K562 (cell line): ENCODE data around the gene EIF4G2. TPM values are rescaled to one million over a fixed set of nuclear protein-coding genes. Genes with fewer than 3 reads are reported as not detected.
A peak's percentile ranks its signal among the peaks of the same experiment; 100 is the strongest.

Experiments
- ATAC-seq: fragments of 200-7000 bp; cut with Tn5 transposase; 3 replicates; pipeline ENCODE4 v1.9.1; 2020; ENCODE audit warnings: moderate library complexity
- BruUV-seq: library from RNA; stranded (reverse); fragments of 400-500 nt; replicated peaks from 2 replicates; lab custom pipeline; 2021; lab: Mats Ljungman, UMichigan
- CTCF ChIA-PET: fragments of 300-600 bp; formaldehyde crosslinking; extraction: SDS; loops from one replicate; lab custom pipeline; 2021; ENCODE audit warnings: low intra/inter-chr PET ratio; lab: Yijun Ruan, JAX
- POLR2A ChIA-PET: fragments of 300-600, 350-650 bp; sonication (Branson Sonifier 250); formaldehyde crosslinking; extraction: SDS; loops from one replicate; lab custom pipeline; 2021; ENCODE audit warnings: antibody characterized with exemption, inconsistent platforms; lab: Yijun Ruan, JAX
- DNase-seq, 4 experiments: peaks; one replicate each; pipeline versions ENCODE4 v3.0.0 to v3.0.0-alpha.2; 2011 to 2018; ENCODE audit warnings: low spot score in 3 of 4, mixed read lengths in 3 of 4; ENCODE audit errors: extremely low read depth in 1 of 4
- FAIRE-seq: peaks from 2 replicates; lab custom pipeline; 2011; peaks lifted over from hg19 to GRCh38; lab: Jason Lieb, UNC
- H2AFZ ChIP-seq: 2 replicates; pipeline ENCODE4 v1.6.0; 2011; ENCODE audit warnings: low read depth, low read length, control low read depth, inconsistent platforms
- H3K27ac ChIP-seq: fragments of 200-600 bp; 3 replicates; pipeline ENCODE4 v1.8.0; 2011; ENCODE audit warnings: low read depth, mild to moderate bottlenecking, control low read depth, inconsistent platforms, low read length, moderate library complexity, mixed read lengths; ENCODE audit errors: extremely low read depth
- H3K27me3 ChIP-seq, 2 experiments: fragments of 300-600 bp in 1 of 2; 2 replicates in 1 of 2; 3 replicates in 1 of 2; pipeline versions ENCODE4 v1.6.0 to v1.8.0; 2011; ENCODE audit warnings: inconsistent platforms in 2 of 2, low read length in 2 of 2, mild to moderate bottlenecking in 1 of 2, mixed read lengths in 1 of 2, moderate library complexity in 1 of 2; ENCODE audit not compliant: control insufficient read depth in 2 of 2, insufficient read depth in 2 of 2
- H3K36me3 ChIP-seq: fragments of 300-600 bp; 3 replicates; pipeline ENCODE4 v1.8.0; 2011; ENCODE audit warnings: mild to moderate bottlenecking, low read length, inconsistent platforms; ENCODE audit not compliant: control insufficient read depth, insufficient read depth
- H3K4me1 ChIP-seq, 2 experiments: fragments of 200-600 bp in 1 of 2; replicated peaks in 1 of 2; 2 replicates in 1 of 2; 3 replicates in 1 of 2; pipeline versions ENCODE4 v1.5.1 to v1.8.0; 2011; ENCODE audit warnings: inconsistent platforms in 2 of 2, low read length in 2 of 2, mild to moderate bottlenecking in 1 of 2, mixed read lengths in 1 of 2, moderate library complexity in 1 of 2; ENCODE audit not compliant: control insufficient read depth in 2 of 2, insufficient read depth in 2 of 2
- H3K4me2 ChIP-seq: 2 replicates; pipeline ENCODE4 v1.6.1; 2011; ENCODE audit warnings: low read length, control low read depth, inconsistent platforms, mixed read lengths; ENCODE audit not compliant: insufficient read depth
- H3K4me3 ChIP-seq: fragments of 200-600 bp; sonication (generic), shearing (Covaris generic); 2 replicates; pipeline ENCODE4 v1.5.1; 2016; ENCODE audit warnings: control low read depth, inconsistent platforms
- H3K79me2 ChIP-seq: fragments of 200-600 bp; 3 replicates; pipeline ENCODE4 v1.8.0; 2011; ENCODE audit warnings: low read length, inconsistent platforms; ENCODE audit not compliant: control insufficient read depth, insufficient read depth
- H3K9ac ChIP-seq, 2 experiments: 2 replicates each; pipeline versions ENCODE4 v1.6.0 to v1.6.1; 2011; ENCODE audit warnings: low read depth in 2 of 2, low read length in 2 of 2, control low read depth in 1 of 2, inconsistent platforms in 1 of 2, mild to moderate bottlenecking in 1 of 2, mixed read lengths in 1 of 2; ENCODE audit not compliant: insufficient read depth in 1 of 2
- H3K9me1 ChIP-seq: one replicate; pipeline ENCODE4 v1.6.0; 2011; ENCODE audit warnings: inconsistent platforms, mild to moderate bottlenecking, low read length, moderate library complexity; ENCODE audit not compliant: control insufficient read depth, insufficient read depth
- H3K9me3 ChIP-seq: replicated peaks from 2 replicates; pipeline ENCODE4 v1.5.1; 2011; ENCODE audit warnings: low read depth, low read length, inconsistent platforms; ENCODE audit not compliant: control insufficient read depth, insufficient read depth
- H4K20me1 ChIP-seq: replicated peaks from 2 replicates; pipeline ENCODE4 v1.6.1; 2011; ENCODE audit warnings: low read length, inconsistent platforms, mixed read lengths; ENCODE audit not compliant: control insufficient read depth, insufficient read depth
- CREM ChIP-seq: IDR thresholded peaks from 2 replicates; pipeline ENCODE4 v1.6.1; 2014; ENCODE audit warnings: antibody characterized with exemption, low read depth
- EWSR1 ChIP-seq: fragments of 450-650 bp; IDR thresholded peaks from 2 replicates; pipeline ENCODE4 v1.6.1; 2018; ENCODE audit warnings: borderline replicate concordance, mild to moderate bottlenecking, low read depth, moderate library complexity; ENCODE audit not compliant: partially characterized antibody
- GTF2F1 ChIP-seq: IDR thresholded peaks from 2 replicates; pipeline ENCODE4 v1.6.1; 2011; ENCODE audit warnings: low read depth, low read length, improper control_type of control experiment
- ILF3 ChIP-seq: fragments of 450-650 bp; IDR thresholded peaks from 2 replicates; pipeline ENCODE4 v1.6.1; 2018; ENCODE audit warnings: antibody characterized with exemption, mild to moderate bottlenecking, moderate library complexity, borderline replicate concordance
- MCM5 ChIP-seq: fragments of 450-650 bp; IDR thresholded peaks from 2 replicates; pipeline ENCODE4 v1.6.1; 2016; ENCODE audit warnings: low read depth
- MYNN ChIP-seq, 2 experiments: sonication (generic); formaldehyde crosslinking in 1 of 2; IDR thresholded peaks; 2 replicates each; pipeline versions ENCODE4 v1.5.0 to v1.6.1; 2016 to 2020; ENCODE audit warnings: antibody characterized with exemption in 1 of 2, missing genetic modification reagents in 1 of 2
- NRF1 ChIP-seq, 2 experiments: fragments of 450-650 bp; IDR thresholded peaks in 1 of 2; conservative IDR thresholded peaks in 1 of 2; 2 replicates each; pipeline ENCODE4 v1.6.1; 2014; ENCODE audit warnings: mild to moderate bottlenecking in 2 of 2
- NUFIP1 ChIP-seq: fragments of 450-650 bp; IDR thresholded peaks from 2 replicates; pipeline ENCODE4 v1.6.1; 2018; ENCODE audit not compliant: partially characterized antibody
- PHB ChIP-seq: fragments of 250-450 bp; sonication (Bioruptor Pico); IDR thresholded peaks from 2 replicates; pipeline ENCODE4 v1.5.0; 2021
- POLR2A ChIP-seq: fragments of 450-650 bp; conservative IDR thresholded peaks from 2 replicates; pipeline ENCODE4 v1.6.1; 2016
- RBFOX2 ChIP-seq: fragments of 200-400 bp; formaldehyde crosslinking; IDR thresholded peaks from 2 replicates; pipeline ENCODE4 v1.6.1; 2017; ENCODE audit warnings: low read depth, mild to moderate bottlenecking, low read length, moderate library complexity
- SIX5 ChIP-seq, 2 experiments: IDR thresholded peaks; 2 replicates each; pipeline ENCODE4 v1.6.1; 2011; ENCODE audit warnings: low read length in 2 of 2, borderline replicate concordance in 1 of 2, low read depth in 1 of 2, mild to moderate bottlenecking in 1 of 2, moderate library complexity in 1 of 2; ENCODE audit not compliant: insufficient read depth in 1 of 2
- SUPT5H ChIP-seq: fragments of 450-650 bp; IDR thresholded peaks from 2 replicates; pipeline ENCODE4 v1.6.1; 2016
- WGBS: fragments of 100-300 bp; shearing (Covaris generic); methylation state at CpG from one replicate; pipeline ENCODE4 v1.1.6; 2016; ENCODE audit warnings: low coverage, mixed read lengths; ENCODE audit not compliant: insufficient coverage; ENCODE audit errors: missing lambda C conversion rate; 5-methylcytosine and 5-hydroxymethylcytosine counted together
- in situ Hi-C: fragments of 300-500 bp; cut with MboI; formaldehyde crosslinking; loops from 4 replicates; pipeline ENCODE4 v1.15.0; 2018; ENCODE audit warnings: inconsistent platforms, mixed read lengths
- intact Hi-C: fragments of 100-400 bp; cut with micrococcal nuclease; formaldehyde crosslinking; loops from 2 replicates; pipeline ENCODE4 v1.14.2; 2022
- polyA plus RNA-seq, 8 experiments: library from polyadenylated mRNA; depleted of rRNA in 4 of 8; stranded (reverse) in 5 of 8; unstranded in 3 of 8; fragments of >200 nt; fragmentation: Nextera tagmentation in 2 of 8; fragmentation: Illumina TruSeq in 1 of 8; extraction: Ambion mirVana in 2 of 8; extraction: Trizol in 1 of 8; gene quantifications; 2 replicates each; pipeline versions ENCODE4 v1.2.1 to v1.2.3, GENCODE V29; 2011 to 2014; ENCODE audit warnings: inconsistent platforms in 1 of 8, missing spikeins in 1 of 8
- total RNA-seq, 7 experiments: library from RNA; depleted of rRNA in 6 of 7; stranded (reverse); fragments of >200 nt in 6 of 7; fragmentation: Illumina TruSeq in 2 of 7; extraction: Trizol in 2 of 7; gene quantifications; 2 replicates each; pipeline versions ENCODE4 v1.2.1 to v1.2.3, GENCODE V29; 2011 to 2021; ENCODE audit warnings: low replicate concordance in 1 of 7
- TF ChIP-seq, protein P1 (sequence below): fragments of 450-650 bp; IDR thresholded peaks from 2 replicates; pipeline ENCODE4 v1.7.1; 2018; ENCODE audit warnings: mild to moderate bottlenecking, low read depth; ENCODE audit not compliant: partially characterized antibody

EIF4G2 gene
- total and polyA plus RNA-seq, 9 of the 15 experiments (the other 6 are each of a cell fraction or from before 2014, with no cell fraction given) = 206 to 790 (median 646) TPM

GRCh38 chr11:10797001-10797400, 11.7 kb downstream of the EIF4G2 start:
- ChIA-PET CTCF (no interaction called here), POLR2A (interaction anchor here (0.6 to 5.6 kb wide), 8 partner anchors 7 to 231 kb away, joined by 3 to 105 read pairs (median 6); partner anchors contain the start of gene EIF4G2)
- Histone ChIP-seq H3K9me3 (no peaks in the 10 kb centered on the region), H3K4me3 (no peak overlapping the region), H2AFZ (no peak overlapping the region), H3K79me2 (no peaks in the 10 kb centered on the region), H4K20me1 (peaks cover 15% of the 10 kb centered on the region; the same call in 1 of the 2 replicates), H3K4me2 (no peak overlapping the region), H3K9me1 (no peaks in the 10 kb centered on the region), H3K4me1 (peaks cover 8 to 9% of the 10 kb centered on the region in 2 experiments; a peak in 4 of 5 replicates), H3K9ac (no peak overlapping the region), H3K27ac (no peak overlapping the region), H3K36me3 (peaks cover 64% of the 10 kb centered on the region), H3K27me3 (0 out of 5 replicates have a peak, but pooled peaks cover 0 to 3% of the 10 kb centered on the region in 2 experiments)
- DNase-seq (no peak), ATAC-seq (no peak), FAIRE-seq (no peak)
- WGBS = 96% methylated on average over 2 of the region's 2 CpGs
- peak; percentile 6; the same call in 1 of the 2 replicates for TF ChIP-seq RBFOX2
- no peak for TF ChIP-seq MCM5
- intact Hi-C loops (loop anchor here (10.0 kb wide), 2 partner anchors 468 to 988 kb away; no protein-coding TSS in a partner anchor), in situ Hi-C loops (loop anchor here (25.0 kb wide), 1 partner anchor 465 kb away; no protein-coding TSS in a partner anchor)
- no TSS peak for BruUV-seq

DNA sequence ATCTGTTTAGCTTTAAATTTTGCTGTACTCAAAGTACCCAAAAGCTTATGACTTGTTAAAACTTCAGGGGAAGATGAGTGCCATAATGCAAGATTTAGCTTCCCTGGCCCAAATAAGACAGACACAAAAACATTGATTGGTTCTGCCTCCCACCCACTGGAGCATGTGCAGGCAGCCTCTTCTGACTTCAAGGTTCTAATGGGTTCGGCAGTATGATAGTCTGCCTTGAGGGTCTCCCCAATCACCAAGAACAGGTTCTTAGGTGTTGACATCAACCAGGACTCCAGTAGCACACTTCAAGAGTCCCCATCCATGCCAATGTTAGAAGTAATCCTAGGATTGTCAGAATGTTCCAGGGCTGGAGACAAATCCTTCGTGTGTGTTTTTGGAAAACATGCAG, 12.5 kb downstream of the EIF4G2 start:
- ATAC-seq = peak; percentile 36
- no peak overlapping the region for H3K4me2 ChIP-seq
- no peak for FAIRE-seq
- H3K9ac ChIP-seq = no peak overlapping the region
- H3K27me3 ChIP-seq = peaks cover 0 to 8% of the 10 kb centered on the region in 2 experiments; a peak in 2 of 5 replicates
- intact Hi-C loops (loop anchor here (10.0 kb wide), 2 partner anchors 469 to 989 kb away; no protein-coding TSS in a partner anchor), in situ Hi-C loops (loop anchor here (25.0 kb wide), 1 partner anchor 466 kb away; no protein-coding TSS in a partner anchor)
- no peaks in the 10 kb centered on the region for H3K9me1 ChIP-seq
- H2AFZ ChIP-seq = no peak overlapping the region
- H3K4me3 ChIP-seq = no peak overlapping the region
- no peaks in the 10 kb centered on the region for H3K79me2 ChIP-seq
- no peaks in the 10 kb centered on the region for H3K9me3 ChIP-seq
- ChIA-PET CTCF (no interaction called here), POLR2A (interaction anchor here (0.7 to 5.6 kb wide), 11 partner anchors 8 to 231 kb away, joined by 3 to 105 read pairs (median 6); partner anchors contain the start of genes EIF4G2 and ZBED5)
- H3K4me1 ChIP-seq = peaks cover 8 to 9% of the 10 kb centered on the region in 2 experiments; a peak in 4 of 5 replicates
- no peak overlapping the region for H3K27ac ChIP-seq
- H4K20me1 ChIP-seq = peaks cover 15% of the 10 kb centered on the region; the same call in 1 of the 2 replicates
- H3K36me3 ChIP-seq = peaks cover 56% of the 10 kb centered on the region
- no peak for DNase-seq
- no TSS peak for BruUV-seq
- 61% methylated on average over 2 of the region's 2 CpGs for WGBS
- TF ChIP-seq SIX5 (IDR thresholded peaks at IDR 0.05; ENCODE audit: borderline replicate concordance in 1 of 2, insufficient read depth in 1 of 2, low read depth in 1 of 2, low read length in 2 of 2) = no peak
- TF ChIP-seq NRF1 (conservative IDR thresholded peaks at IDR 0.05 in 1 of 2, IDR thresholded peaks at IDR 0.05 in 1 of 2) = peak in 1 of 2 experiments; percentile 57; a peak in 3 of 4 replicates
- peak; percentile 47 for TF ChIP-seq EWSR1
- no peak for TF ChIP-seq NUFIP1
- TF ChIP-seq, protein P1, sequence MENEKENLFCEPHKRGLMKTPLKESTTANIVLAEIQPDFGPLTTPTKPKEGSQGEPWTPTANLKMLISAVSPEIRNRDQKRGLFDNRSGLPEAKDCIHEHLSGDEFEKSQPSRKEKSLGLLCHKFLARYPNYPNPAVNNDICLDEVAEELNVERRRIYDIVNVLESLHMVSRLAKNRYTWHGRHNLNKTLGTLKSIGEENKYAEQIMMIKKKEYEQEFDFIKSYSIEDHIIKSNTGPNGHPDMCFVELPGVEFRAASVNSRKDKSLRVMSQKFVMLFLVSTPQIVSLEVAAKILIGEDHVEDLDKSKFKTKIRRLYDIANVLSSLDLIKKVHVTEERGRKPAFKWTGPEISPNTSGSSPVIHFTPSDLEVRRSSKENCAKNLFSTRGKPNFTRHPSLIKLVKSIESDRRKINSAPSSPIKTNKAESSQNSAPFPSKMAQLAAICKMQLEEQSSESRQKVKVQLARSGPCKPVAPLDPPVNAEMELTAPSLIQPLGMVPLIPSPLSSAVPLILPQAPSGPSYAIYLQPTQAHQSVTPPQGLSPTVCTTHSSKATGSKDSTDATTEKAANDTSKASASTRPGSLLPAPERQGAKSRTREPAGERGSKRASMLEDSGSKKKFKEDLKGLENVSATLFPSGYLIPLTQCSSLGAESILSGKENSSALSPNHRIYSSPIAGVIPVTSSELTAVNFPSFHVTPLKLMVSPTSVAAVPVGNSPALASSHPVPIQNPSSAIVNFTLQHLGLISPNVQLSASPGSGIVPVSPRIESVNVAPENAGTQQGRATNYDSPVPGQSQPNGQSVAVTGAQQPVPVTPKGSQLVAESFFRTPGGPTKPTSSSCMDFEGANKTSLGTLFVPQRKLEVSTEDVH = peak; percentile 53
- peak; percentile 72 for TF ChIP-seq SUPT5H
- peak; percentile 73; the same call in 1 of the 2 replicates for TF ChIP-seq MYNN (IDR thresholded peaks at IDR 0.05)
- no peak for TF ChIP-seq MYNN (CRISPR knock-in tag; IDR thresholded peaks at IDR 0.05)
- 0 out of 2 replicates have a peak, but pooled peaks have one; percentile 51 for TF ChIP-seq ILF3
- TF ChIP-seq GTF2F1 = no peak
- no peak for TF ChIP-seq PHB
- TF ChIP-seq POLR2A = peak; percentile 72
- TF ChIP-seq CREM = no peak
